Esophagus muscularis mucosa (tissue), 2 donors: Measurements from ENCODE around the gene HAUS1.

Source experiments
- POLR2A ChIP-seq: fragments of 450-650 bp; IDR thresholded peaks from one replicate; pipeline ENCODE4 v1.6.1; 2017; ENCODE audit warnings: antibody characterized with exemption, moderate library complexity, mild to moderate bottlenecking, low read depth
- POLR2AphosphoS5 ChIP-seq, 2 donors: sonication (generic); formaldehyde crosslinking; IDR thresholded peaks; one replicate each; pipeline ENCODE4 v1.6.1; 2017; ENCODE audit warnings: antibody characterized with exemption in 2 of 2

DNA sequence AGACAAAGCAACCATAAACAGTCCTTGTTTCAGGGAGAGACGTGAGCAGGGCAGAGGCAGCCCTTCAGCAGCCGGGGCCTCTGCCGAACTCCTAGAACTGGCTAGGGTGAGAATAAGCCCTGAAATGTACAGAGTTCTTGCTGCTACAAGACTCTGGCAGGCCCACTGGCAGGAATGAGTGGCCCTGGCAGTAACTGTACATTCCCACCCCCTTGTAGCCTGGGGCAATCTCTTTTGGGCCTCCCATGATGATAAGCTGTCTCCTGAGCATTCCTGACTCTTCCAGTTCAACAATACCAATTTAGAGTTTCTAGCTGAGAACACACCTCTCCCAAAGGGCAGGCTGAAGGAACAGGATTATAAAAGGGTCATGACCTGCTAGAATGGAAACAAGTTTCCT, 54.3 kb downstream of the HAUS1 start:
- TF ChIP-seq POLR2AphosphoS5 (IDR thresholded peaks at IDR 0.05), result no peak
- no peak for TF ChIP-seq POLR2A
